K562 (cell line): ENCODE data around the gene CFP. TPM values are rescaled to one million over a fixed set of nuclear protein-coding genes. Genes with fewer than 3 reads are reported as not detected.

Experiments used
- ATAC-seq: fragments of 200-7000 bp; cut with Tn5 transposase; 3 replicates; pipeline ENCODE4 v1.9.1; 2020; ENCODE audit warnings: moderate library complexity
- BruUV-seq: library from RNA; stranded (reverse); fragments of 400-500 nt; replicated peaks from 2 replicates; lab custom pipeline; 2021; lab: Mats Ljungman, UMichigan
- CTCF ChIA-PET: fragments of 300-600 bp; formaldehyde crosslinking; extraction: SDS; loops from one replicate; lab custom pipeline; 2021; ENCODE audit warnings: low intra/inter-chr PET ratio; lab: Yijun Ruan, JAX
- POLR2A ChIA-PET: fragments of 300-600, 350-650 bp; sonication (Branson Sonifier 250); formaldehyde crosslinking; extraction: SDS; loops from one replicate; lab custom pipeline; 2021; ENCODE audit warnings: antibody characterized with exemption, inconsistent platforms; lab: Yijun Ruan, JAX
- DNase-seq, 4 experiments: peaks; one replicate each; pipeline versions ENCODE4 v3.0.0 to v3.0.0-alpha.2; 2011 to 2018; ENCODE audit warnings: low spot score in 3 of 4, mixed read lengths in 3 of 4; ENCODE audit errors: extremely low read depth in 1 of 4
- FAIRE-seq: peaks from 2 replicates; lab custom pipeline; 2011; peaks lifted over from hg19 to GRCh38; lab: Jason Lieb, UNC
- H2AFZ ChIP-seq: 2 replicates; pipeline ENCODE4 v1.6.0; 2011; ENCODE audit warnings: low read depth, low read length, control low read depth, inconsistent platforms
- H3K27ac ChIP-seq: fragments of 200-600 bp; 3 replicates; pipeline ENCODE4 v1.8.0; 2011; ENCODE audit warnings: low read depth, mild to moderate bottlenecking, control low read depth, inconsistent platforms, low read length, moderate library complexity, mixed read lengths; ENCODE audit errors: extremely low read depth
- H3K27me3 ChIP-seq, 2 experiments: fragments of 300-600 bp in 1 of 2; 2 replicates in 1 of 2; 3 replicates in 1 of 2; pipeline versions ENCODE4 v1.6.0 to v1.8.0; 2011; ENCODE audit warnings: inconsistent platforms in 2 of 2, low read length in 2 of 2, mild to moderate bottlenecking in 1 of 2, mixed read lengths in 1 of 2, moderate library complexity in 1 of 2; ENCODE audit not compliant: control insufficient read depth in 2 of 2, insufficient read depth in 2 of 2
- H3K36me3 ChIP-seq: fragments of 300-600 bp; 3 replicates; pipeline ENCODE4 v1.8.0; 2011; ENCODE audit warnings: mild to moderate bottlenecking, low read length, inconsistent platforms; ENCODE audit not compliant: control insufficient read depth, insufficient read depth
- H3K4me1 ChIP-seq, 2 experiments: fragments of 200-600 bp in 1 of 2; replicated peaks in 1 of 2; 2 replicates in 1 of 2; 3 replicates in 1 of 2; pipeline versions ENCODE4 v1.5.1 to v1.8.0; 2011; ENCODE audit warnings: inconsistent platforms in 2 of 2, low read length in 2 of 2, mild to moderate bottlenecking in 1 of 2, mixed read lengths in 1 of 2, moderate library complexity in 1 of 2; ENCODE audit not compliant: control insufficient read depth in 2 of 2, insufficient read depth in 2 of 2
- H3K4me2 ChIP-seq: 2 replicates; pipeline ENCODE4 v1.6.1; 2011; ENCODE audit warnings: low read length, control low read depth, inconsistent platforms, mixed read lengths; ENCODE audit not compliant: insufficient read depth
- H3K4me3 ChIP-seq: fragments of 200-600 bp; sonication (generic), shearing (Covaris generic); 2 replicates; pipeline ENCODE4 v1.5.1; 2016; ENCODE audit warnings: control low read depth, inconsistent platforms
- H3K79me2 ChIP-seq: fragments of 200-600 bp; 3 replicates; pipeline ENCODE4 v1.8.0; 2011; ENCODE audit warnings: low read length, inconsistent platforms; ENCODE audit not compliant: control insufficient read depth, insufficient read depth
- H3K9ac ChIP-seq, 2 experiments: 2 replicates each; pipeline versions ENCODE4 v1.6.0 to v1.6.1; 2011; ENCODE audit warnings: low read depth in 2 of 2, low read length in 2 of 2, control low read depth in 1 of 2, inconsistent platforms in 1 of 2, mild to moderate bottlenecking in 1 of 2, mixed read lengths in 1 of 2; ENCODE audit not compliant: insufficient read depth in 1 of 2
- H3K9me1 ChIP-seq: one replicate; pipeline ENCODE4 v1.6.0; 2011; ENCODE audit warnings: inconsistent platforms, mild to moderate bottlenecking, low read length, moderate library complexity; ENCODE audit not compliant: control insufficient read depth, insufficient read depth
- H3K9me3 ChIP-seq: replicated peaks from 2 replicates; pipeline ENCODE4 v1.5.1; 2011; ENCODE audit warnings: low read depth, low read length, inconsistent platforms; ENCODE audit not compliant: control insufficient read depth, insufficient read depth
- H4K20me1 ChIP-seq: replicated peaks from 2 replicates; pipeline ENCODE4 v1.6.1; 2011; ENCODE audit warnings: low read length, inconsistent platforms, mixed read lengths; ENCODE audit not compliant: control insufficient read depth, insufficient read depth
- ETV1 ChIP-seq: fragments of 450-650 bp; conservative IDR thresholded peaks from 2 replicates; pipeline ENCODE4 v1.6.1; 2016; ENCODE audit warnings: missing genetic modification characterization, control low read depth, low read depth, missing compliant biosample characterization
- GABPA ChIP-seq: fragments of 200-800 bp; sonication (Bioruptor generic); conservative IDR thresholded peaks from 2 replicates; pipeline ENCODE4 v1.6.1; 2016; ENCODE audit warnings: low read depth, missing genetic modification characterization, missing compliant biosample characterization
- GABPB2 ChIP-seq: fragments of 250-450 bp; sonication (Bioruptor Pico); conservative IDR thresholded peaks from 2 replicates; pipeline ENCODE4 v1.5.1; 2021; ENCODE audit warnings: mild to moderate bottlenecking
- MAFF ChIP-seq: IDR thresholded peaks from 2 replicates; pipeline ENCODE4 v1.6.1; 2012; ENCODE audit warnings: low read length, improper control_type of control experiment
- NFE2 ChIP-seq: IDR thresholded peaks from 2 replicates; pipeline ENCODE4 v1.6.1; 2014; ENCODE audit warnings: antibody characterized with exemption, low read depth
- RCOR1 ChIP-seq, 2 experiments: IDR thresholded peaks; 2 replicates each; pipeline ENCODE4 v1.6.1; 2012; ENCODE audit warnings: low read depth in 2 of 2, low read length in 2 of 2, borderline replicate concordance in 1 of 2, improper control_type of control experiment in 1 of 2
- SMAD3 ChIP-seq: fragments of 450-650 bp; formaldehyde crosslinking; conservative IDR thresholded peaks from 2 replicates; pipeline ENCODE4 v1.4.0; 2020; ENCODE audit warnings: mild to moderate bottlenecking
- SOX6 ChIP-seq: fragments of 450-650 bp; IDR thresholded peaks from 2 replicates; pipeline ENCODE4 v1.6.1; 2014; ENCODE audit warnings: mild to moderate bottlenecking
- TAF7 ChIP-seq: fragments of 450-650 bp; IDR thresholded peaks from 2 replicates; pipeline ENCODE4 v1.6.1; 2016; ENCODE audit warnings: missing genetic modification characterization, missing compliant biosample characterization
- TRIM28 ChIP-seq: fragments of 450-650 bp; IDR thresholded peaks from 2 replicates; pipeline ENCODE4 v1.6.1; 2017
- ZNF263 ChIP-seq: sonication (generic); formaldehyde crosslinking; IDR thresholded peaks from 2 replicates; pipeline ENCODE4 v1.8.0; 2022; ENCODE audit warnings: mild to moderate bottlenecking, missing genetic modification reagents, borderline replicate concordance
- ZNF384 ChIP-seq: IDR thresholded peaks from 2 replicates; pipeline ENCODE4 v1.6.1; 2012; ENCODE audit warnings: low read depth, low read length, improper control_type of control experiment
- in situ Hi-C: fragments of 300-500 bp; cut with MboI; formaldehyde crosslinking; loops from 4 replicates; pipeline ENCODE4 v1.15.0; 2018; ENCODE audit warnings: inconsistent platforms, mixed read lengths
- intact Hi-C: fragments of 100-400 bp; cut with micrococcal nuclease; formaldehyde crosslinking; loops from 2 replicates; pipeline ENCODE4 v1.14.2; 2022
- polyA plus RNA-seq, 8 experiments: library from polyadenylated mRNA; depleted of rRNA in 4 of 8; stranded (reverse) in 5 of 8; unstranded in 3 of 8; fragments of >200 nt; fragmentation: Nextera tagmentation in 2 of 8; fragmentation: Illumina TruSeq in 1 of 8; extraction: Ambion mirVana in 2 of 8; extraction: Trizol in 1 of 8; gene quantifications; 2 replicates each; pipeline versions ENCODE4 v1.2.1 to v1.2.3, GENCODE V29; 2011 to 2014; ENCODE audit warnings: inconsistent platforms in 1 of 8, missing spikeins in 1 of 8
- total RNA-seq, 7 experiments: library from RNA; depleted of rRNA in 6 of 7; stranded (reverse); fragments of >200 nt in 6 of 7; fragmentation: Illumina TruSeq in 2 of 7; extraction: Trizol in 2 of 7; gene quantifications; 2 replicates each; pipeline versions ENCODE4 v1.2.1 to v1.2.3, GENCODE V29; 2011 to 2021; ENCODE audit warnings: low replicate concordance in 1 of 7
- TF ChIP-seq, protein P1 (sequence below): fragments of 150-350 bp; IDR thresholded peaks from 2 replicates; pipeline ENCODE4 v1.6.1; 2014; ENCODE audit warnings: low read depth, mild to moderate bottlenecking, low read length, borderline replicate concordance

Gene CFP
- total and polyA plus RNA-seq, 9 of the 15 experiments (the other 6 are each of a cell fraction or from before 2014, with no cell fraction given) = 0.18 to 2.0 (median 0.55) TPM

DNA sequence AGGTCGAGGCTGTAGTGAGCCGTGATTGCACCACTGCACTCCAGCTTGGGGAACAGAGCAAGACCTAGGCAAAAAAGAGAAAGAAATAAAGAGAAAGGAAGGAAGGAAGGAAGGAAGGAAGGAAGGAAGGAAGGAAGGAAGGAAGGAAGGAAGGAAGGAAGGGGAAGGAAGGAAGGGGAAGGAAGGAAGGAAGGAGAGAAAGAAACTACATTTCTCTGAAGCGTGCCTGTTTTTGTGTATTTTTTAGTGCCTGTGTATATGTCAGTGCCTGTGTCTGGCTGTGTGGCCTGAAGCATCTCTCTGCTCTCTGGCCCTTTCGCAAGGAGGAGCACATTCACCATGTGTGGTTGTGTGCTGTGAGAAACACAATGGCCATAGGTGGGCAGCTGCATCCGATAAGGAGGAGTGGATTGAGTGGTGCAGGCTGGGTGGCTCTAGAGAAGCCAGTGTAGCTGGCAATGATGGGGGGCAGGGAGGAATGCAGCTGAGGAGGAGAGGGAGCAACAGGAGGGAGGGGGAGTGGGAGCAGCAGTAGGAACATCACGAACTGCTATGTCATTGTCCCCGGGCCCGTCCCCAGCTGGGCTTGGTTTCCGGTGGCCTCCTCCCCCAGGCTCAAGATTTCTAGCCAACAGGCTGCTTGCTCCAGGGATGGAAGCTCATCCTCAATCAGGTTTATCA is 21.5 kb downstream of the CFP start (continued):
- TF ChIP-seq MAFF (0 out of 2 replicates have a peak, but pooled peaks have one; percentile 5), GABPA (tag) (peak; percentile 54), RCOR1 (IDR thresholded peaks at IDR 0.05; ENCODE audit: borderline replicate concordance in 1 of 2, low read depth in 2 of 2, low read length in 2 of 2) (peak in 1 of 2 experiments; percentile 58; a peak in 1 of 4 replicates), ZNF263 (CRISPR knock-in tag) (peak; percentile 73; the same call in 1 of the 2 replicates)

DNA sequence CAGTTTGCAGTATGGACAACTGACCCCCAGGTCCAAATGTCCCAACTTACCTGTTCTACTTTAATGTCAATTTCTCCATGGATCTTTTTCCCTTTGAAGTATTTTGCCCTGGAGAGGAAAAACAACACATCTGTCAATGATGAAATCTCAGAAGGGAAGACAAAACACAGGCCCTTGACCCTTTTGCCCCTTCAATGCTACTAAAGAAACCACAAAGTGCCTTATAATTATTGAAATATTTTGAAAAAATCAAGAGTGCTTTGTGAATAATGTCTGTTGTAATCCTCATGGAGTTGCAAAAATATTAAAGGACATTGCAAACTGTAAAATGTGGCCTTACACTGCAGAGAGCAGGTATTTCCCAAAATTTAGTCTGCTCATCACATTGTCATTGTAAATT is 22.6 kb downstream of the CFP start:
- no peaks in the 10 kb centered on the region for H4K20me1 ChIP-seq
- no peaks in the 10 kb centered on the region for H3K27me3 ChIP-seq
- no TSS peak for BruUV-seq
- no peak overlapping the region for H2AFZ ChIP-seq
- no peak for TF ChIP-seq ZNF384
- TF ChIP-seq SOX6 = no peak
- TF ChIP-seq SMAD3 (CRISPR knock-in tag) = no peak
- no peak for TF ChIP-seq TRIM28
- TF ChIP-seq ETV1 (tag) = no peak
- TF ChIP-seq TAF7 (tag) = no peak
- TF ChIP-seq NFE2 = no peak
- TF ChIP-seq GABPB2 (CRISPR knock-in tag) = no peak
- TF ChIP-seq, protein P1, sequence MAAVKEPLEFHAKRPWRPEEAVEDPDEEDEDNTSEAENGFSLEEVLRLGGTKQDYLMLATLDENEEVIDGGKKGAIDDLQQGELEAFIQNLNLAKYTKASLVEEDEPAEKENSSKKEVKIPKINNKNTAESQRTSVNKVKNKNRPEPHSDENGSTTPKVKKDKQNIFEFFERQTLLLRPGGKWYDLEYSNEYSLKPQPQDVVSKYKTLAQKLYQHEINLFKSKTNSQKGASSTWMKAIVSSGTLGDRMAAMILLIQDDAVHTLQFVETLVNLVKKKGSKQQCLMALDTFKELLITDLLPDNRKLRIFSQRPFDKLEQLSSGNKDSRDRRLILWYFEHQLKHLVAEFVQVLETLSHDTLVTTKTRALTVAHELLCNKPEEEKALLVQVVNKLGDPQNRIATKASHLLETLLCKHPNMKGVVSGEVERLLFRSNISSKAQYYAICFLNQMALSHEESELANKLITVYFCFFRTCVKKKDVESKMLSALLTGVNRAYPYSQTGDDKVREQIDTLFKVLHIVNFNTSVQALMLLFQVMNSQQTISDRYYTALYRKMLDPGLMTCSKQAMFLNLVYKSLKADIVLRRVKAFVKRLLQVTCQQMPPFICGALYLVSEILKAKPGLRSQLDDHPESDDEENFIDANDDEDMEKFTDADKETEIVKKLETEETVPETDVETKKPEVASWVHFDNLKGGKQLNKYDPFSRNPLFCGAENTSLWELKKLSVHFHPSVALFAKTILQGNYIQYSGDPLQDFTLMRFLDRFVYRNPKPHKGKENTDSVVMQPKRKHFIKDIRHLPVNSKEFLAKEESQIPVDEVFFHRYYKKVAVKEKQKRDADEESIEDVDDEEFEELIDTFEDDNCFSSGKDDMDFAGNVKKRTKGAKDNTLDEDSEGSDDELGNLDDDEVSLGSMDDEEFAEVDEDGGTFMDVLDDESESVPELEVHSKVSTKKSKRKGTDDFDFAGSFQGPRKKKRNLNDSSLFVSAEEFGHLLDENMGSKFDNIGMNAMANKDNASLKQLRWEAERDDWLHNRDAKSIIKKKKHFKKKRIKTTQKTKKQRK = no peak
- TF ChIP-seq, all 486 proteins: peak for 0
- no peaks in the 10 kb centered on the region for H3K9me1 ChIP-seq
- no peak overlapping the region for H3K27ac ChIP-seq
- POLR2A ChIA-PET = no interaction called here
- no peaks in the 10 kb centered on the region for H3K36me3 ChIP-seq
- in situ Hi-C loops (no loop called here), intact Hi-C loops (no loop called here)
- H3K79me2 ChIP-seq = no peaks in the 10 kb centered on the region
- H3K9me3 ChIP-seq = 0 out of 2 replicates have a peak, but pooled peaks cover 2% of the 10 kb centered on the region
- CTCF ChIA-PET = no interaction called here
- ATAC-seq (no peak), FAIRE-seq (no peak), DNase-seq (no peak)
- H3K9ac ChIP-seq = no peak overlapping the region
- H3K4me2 ChIP-seq = no peak overlapping the region
- peaks cover 7% of the 10 kb centered on the region in 2 experiments; a peak in 4 of 5 replicates for H3K4me1 ChIP-seq
- H3K4me3 ChIP-seq = no peak overlapping the region
